Natural killer cell treated with Interleukin-12 subunit alpha and Interleukin-12 subunit beta and Interleukin-15 and Interleukin-18, amount 100 ng/mL, for 72 hours (primary cell): ENCODE measurements around the gene PTPN13. TPM values are rescaled to one million over a fixed set of nuclear protein-coding genes. Genes with fewer than 3 reads are reported as not detected.
"Not testable (repeated sequence)": the region's sequence is repeated elsewhere in the genome, so short reads cannot be mapped to it uniquely, and the experiment has no call there.

Experiments used
- ATAC-seq, 2 donors: fragments of 150-1000 bp; cut with Tn5 transposase in 1 of 2; sonication (Bioruptor Pico), chemical (Tn5 transposase) in 1 of 2; 2 replicates each; pipeline ENCODE4 v1.10.0; 2021
- DNase-seq: peaks from one replicate; pipeline ENCODE4 v3.0.0; 2022; ENCODE audit warnings: low spot score
- H3K27ac Mint-ChIP-seq, 2 donors: 1 replicate in 1 of 2; 2 replicates in 1 of 2; pipeline ENCODE4 v1.8.0; 2022; ENCODE audit warnings: mixed read lengths in 2 of 2, mild to moderate bottlenecking in 1 of 2, moderate library complexity in 1 of 2
- H3K27me3 Mint-ChIP-seq, 2 donors: 1 replicate in 1 of 2; 2 replicates in 1 of 2; pipeline ENCODE4 v1.8.0; 2022; ENCODE audit warnings: mixed read lengths in 2 of 2
- H3K36me3 Mint-ChIP-seq: one replicate; pipeline ENCODE4 v1.8.0; 2022; ENCODE audit warnings: mixed read lengths
- H3K4me1 Mint-ChIP-seq, 2 donors: 1 replicate in 1 of 2; 2 replicates in 1 of 2; pipeline ENCODE4 v1.8.0; 2022; ENCODE audit warnings: low read depth in 2 of 2, mixed read lengths in 2 of 2, mild to moderate bottlenecking in 1 of 2
- H3K4me3 Mint-ChIP-seq: one replicate; pipeline ENCODE4 v1.8.0; 2022; ENCODE audit warnings: mixed read lengths
- H3K9me3 Mint-ChIP-seq: 2 replicates; pipeline ENCODE4 v1.8.0; 2022; ENCODE audit warnings: mixed read lengths
- total RNA-seq, 2 donors: library from RNA; stranded (reverse); gene quantifications; one replicate each; pipeline ENCODE4 v1.2.3, GENCODE V29; 2022

Gene PTPN13
- total RNA-seq, 2 donors from 2014 or later, result 1.5 to 2.1 TPM

- ATAC-seq (no peak), DNase-seq (no peak)
- no peak overlapping the region for H3K27ac Mint-ChIP-seq
- H3K27me3 Mint-ChIP-seq, result no peaks in the 10 kb centered on the region
- H3K4me3 Mint-ChIP-seq, result no peak overlapping the region
- peaks cover 4% of the 10 kb centered on the region for H3K9me3 Mint-ChIP-seq
- no peaks in the 10 kb centered on the region for H3K36me3 Mint-ChIP-seq
- H3K4me1 Mint-ChIP-seq, result no peaks in the 10 kb centered on the region
Measured at GRCh38 chr4:86644892-86645291, 50.8 kb downstream of the PTPN13 start.

GRCh38 chr4:86652332-86652932 lies 58.3 kb downstream of the PTPN13 start:
- DNase-seq, result no peak
- peaks cover 15% of the 10 kb centered on the region for H3K36me3 Mint-ChIP-seq
- no peak for ATAC-seq
- H3K4me3 Mint-ChIP-seq, result no peak overlapping the region
- H3K27me3 Mint-ChIP-seq, result no peaks in the 10 kb centered on the region
- H3K9me3 Mint-ChIP-seq, result peaks cover 18% of the 10 kb centered on the region
- no peaks in the 10 kb centered on the region for H3K4me1 Mint-ChIP-seq
- H3K27ac Mint-ChIP-seq, result no peak overlapping the region

- Mint-ChIP-seq H3K36me3 (peaks cover 15% of the 10 kb centered on the region), H3K4me3 (no peak overlapping the region), H3K27ac (no peak overlapping the region), H3K4me1 (no peaks in the 10 kb centered on the region), H3K9me3 (peaks cover 16% of the 10 kb centered on the region), H3K27me3 (no peaks in the 10 kb centered on the region)
- DNase-seq (no peak), ATAC-seq (no peak)
Measured at GRCh38 chr4:86653237-86653865, 59.2 kb downstream of the PTPN13 start.

GRCh38 chr4:86656781-86657180 lies 62.7 kb downstream of the PTPN13 start:
- H3K36me3 Mint-ChIP-seq, H3K4me3 Mint-ChIP-seq, ATAC-seq, H3K27me3 Mint-ChIP-seq, H3K4me1 Mint-ChIP-seq, H3K9me3 Mint-ChIP-seq, H3K27ac Mint-ChIP-seq, DNase-seq: not testable (repeated sequence)

- Mint-ChIP-seq H3K27ac (no peak overlapping the region), H3K4me1 (no peaks in the 10 kb centered on the region), H3K27me3 (no peaks in the 10 kb centered on the region), H3K36me3 (peaks cover 8% of the 10 kb centered on the region), H3K9me3 (peaks cover 6% of the 10 kb centered on the region), H3K4me3 (no peak overlapping the region)
- DNase-seq (no peak), ATAC-seq (no peak)
Measured at GRCh38 chr4:86657382-86657781, 63.3 kb downstream of the PTPN13 start.

GRCh38 chr4:86657910-86658309 lies 63.8 kb downstream of the PTPN13 start:
- H3K9me3 Mint-ChIP-seq, result peaks cover 6% of the 10 kb centered on the region
- H3K36me3 Mint-ChIP-seq, result peaks cover 3% of the 10 kb centered on the region
- DNase-seq (no peak), ATAC-seq (no peak)
- H3K4me1 Mint-ChIP-seq, result no peaks in the 10 kb centered on the region
- H3K27me3 Mint-ChIP-seq, result no peaks in the 10 kb centered on the region
- no peak overlapping the region for H3K27ac Mint-ChIP-seq
- H3K4me3 Mint-ChIP-seq, result no peak overlapping the region

GRCh38 chr4:86660401-86660800 lies 66.3 kb downstream of the PTPN13 start:
- H3K36me3 Mint-ChIP-seq, result no peaks in the 10 kb centered on the region
- H3K9me3 Mint-ChIP-seq, result peaks cover 3% of the 10 kb centered on the region
- no peak overlapping the region for H3K4me3 Mint-ChIP-seq
- ATAC-seq (no peak), DNase-seq (no peak)
- H3K27ac Mint-ChIP-seq, result no peak overlapping the region
- no peaks in the 10 kb centered on the region for H3K4me1 Mint-ChIP-seq
- H3K27me3 Mint-ChIP-seq, result no peaks in the 10 kb centered on the region

- ATAC-seq (no peak), DNase-seq (no peak)
- Mint-ChIP-seq H3K27ac (no peak overlapping the region), H3K4me1 (no peaks in the 10 kb centered on the region), H3K27me3 (no peaks in the 10 kb centered on the region), H3K9me3 (no peaks in the 10 kb centered on the region), H3K36me3 (no peaks in the 10 kb centered on the region), H3K4me3 (no peak overlapping the region)
Measured at GRCh38 chr4:86661006-86661405, 66.9 kb downstream of the PTPN13 start.

- ATAC-seq, result no peak
- H3K36me3 Mint-ChIP-seq, result no peaks in the 10 kb centered on the region
- no peaks in the 10 kb centered on the region for H3K9me3 Mint-ChIP-seq
Measured at GRCh38 chr4:86661418-86661817, 67.3 kb downstream of the PTPN13 start.

GRCh38 chr4:86664959-86665358 lies 70.8 kb downstream of the PTPN13 start:
- Mint-ChIP-seq H3K27me3 (no peaks in the 10 kb centered on the region), H3K4me1 (no peaks in the 10 kb centered on the region), H3K27ac (no peak overlapping the region), H3K9me3 (peaks cover 3% of the 10 kb centered on the region), H3K36me3 (no peaks in the 10 kb centered on the region), H3K4me3 (no peak overlapping the region)
- ATAC-seq (no peak), DNase-seq (no peak)

More at GRCh38 chr4:86661418-86661817, 67.3 kb downstream of the PTPN13 start:
- DNase-seq, result no peak
- no peaks in the 10 kb centered on the region for H3K27me3 Mint-ChIP-seq
- no peak overlapping the region for H3K27ac Mint-ChIP-seq
- no peak overlapping the region for H3K4me3 Mint-ChIP-seq
- no peaks in the 10 kb centered on the region for H3K4me1 Mint-ChIP-seq

- Mint-ChIP-seq H3K36me3 (no peaks in the 10 kb centered on the region), H3K27ac (no peak overlapping the region), H3K4me1 (no peaks in the 10 kb centered on the region), H3K9me3 (peaks cover 12% of the 10 kb centered on the region), H3K4me3 (no peak overlapping the region), H3K27me3 (no peaks in the 10 kb centered on the region)
- DNase-seq (no peak), ATAC-seq (no peak)
Measured at GRCh38 chr4:86670298-86670697, 76.2 kb downstream of the PTPN13 start.

GRCh38 chr4:86670756-86671155 lies 76.6 kb downstream of the PTPN13 start:
- Mint-ChIP-seq H3K27ac (no peak overlapping the region), H3K9me3 (peaks cover 12% of the 10 kb centered on the region), H3K4me3 (no peak overlapping the region), H3K36me3 (no peaks in the 10 kb centered on the region), H3K27me3 (no peaks in the 10 kb centered on the region), H3K4me1 (no peaks in the 10 kb centered on the region)
- ATAC-seq (no peak), DNase-seq (no peak)

- Mint-ChIP-seq H3K27ac (no peak overlapping the region), H3K27me3 (no peaks in the 10 kb centered on the region), H3K9me3 (peaks cover 6% of the 10 kb centered on the region), H3K4me3 (no peak overlapping the region), H3K4me1 (no peaks in the 10 kb centered on the region), H3K36me3 (no peaks in the 10 kb centered on the region)
- DNase-seq (no peak), ATAC-seq (no peak)
Measured at GRCh38 chr4:86675548-86675947, 81.4 kb downstream of the PTPN13 start.

GRCh38 chr4:86678796-86679195 lies 84.7 kb downstream of the PTPN13 start:
- DNase-seq (no peak), ATAC-seq (no peak)
- H3K4me1 Mint-ChIP-seq, result no peaks in the 10 kb centered on the region
- no peaks in the 10 kb centered on the region for H3K36me3 Mint-ChIP-seq
- H3K9me3 Mint-ChIP-seq, result no peaks in the 10 kb centered on the region
- H3K4me3 Mint-ChIP-seq, result no peak overlapping the region
- H3K27ac Mint-ChIP-seq, result no peak overlapping the region
- H3K27me3 Mint-ChIP-seq, result no peaks in the 10 kb centered on the region

- Mint-ChIP-seq H3K9me3 (peaks cover 3% of the 10 kb centered on the region), H3K4me1 (no peaks in the 10 kb centered on the region), H3K36me3 (no peaks in the 10 kb centered on the region), H3K27me3 (no peaks in the 10 kb centered on the region), H3K4me3 (no peak overlapping the region), H3K27ac (no peak overlapping the region)
- ATAC-seq, result no peak
- DNase-seq, result no peak
Measured at GRCh38 chr4:86679441-86679840, 85.3 kb downstream of the PTPN13 start.
